HG02870 (cell line): ENCODE measurements around the gene DPP10.

Experiments used
- ATAC-seq: cut with Tn5 transposase; IDR thresholded peaks from one replicate; pipeline ENCODE4 v1.9.1; 2021; ENCODE audit warnings: mild to moderate bottlenecking, moderate library complexity; ENCODE audit not compliant: unreplicated experiment

Gene DPP10

DNA sequence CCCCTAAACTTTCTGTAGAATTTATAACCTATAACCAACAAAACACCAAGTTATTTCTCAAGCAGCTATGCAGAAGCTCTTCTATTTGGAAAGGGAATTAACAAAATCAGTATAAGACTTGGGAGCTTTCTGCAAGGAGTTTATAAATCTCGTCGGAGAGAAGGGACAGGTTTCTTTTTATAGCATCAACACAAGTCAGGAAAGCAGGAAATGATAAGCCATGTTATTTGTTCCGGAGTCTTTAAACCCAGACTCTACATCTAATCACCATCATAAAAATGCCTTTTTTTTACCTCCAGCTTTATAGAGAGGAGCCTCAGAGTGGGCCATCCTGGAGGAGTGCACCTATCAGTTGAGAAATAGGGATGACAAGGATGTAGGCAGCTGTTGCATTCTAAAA is 137.1 kb downstream of the DPP10 start:
- ATAC-seq = no peak

- no peak for ATAC-seq
Measured at GRCh38 chr2:114580691-114581090, 138.2 kb downstream of the DPP10 start.

GRCh38 chr2:114598329-114598728 is 155.9 kb downstream of the DPP10 start:
- no peak for ATAC-seq

DNA sequence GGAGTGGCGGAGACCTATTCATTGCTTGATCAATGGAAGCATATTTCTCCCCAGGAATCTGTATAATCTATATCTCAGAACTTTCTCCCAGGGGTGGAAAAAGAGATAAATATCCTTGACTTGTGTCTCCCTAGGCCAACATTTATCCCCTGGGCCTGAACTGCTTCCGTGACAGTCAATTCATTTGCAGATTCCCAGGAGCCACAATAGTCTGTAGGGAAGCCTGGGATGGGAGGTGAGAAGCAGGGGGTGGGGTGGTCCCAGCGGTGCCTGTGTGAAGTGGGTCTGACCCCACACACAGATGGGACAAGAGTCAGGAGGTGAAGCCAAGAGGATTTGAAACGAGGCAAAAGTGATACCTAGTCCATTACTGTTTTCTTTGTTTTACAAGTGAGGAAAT is 166.8 kb downstream of the DPP10 start:
- ATAC-seq = no peak

- no peak for ATAC-seq
Measured at GRCh38 chr2:114609801-114610200, 167.4 kb downstream of the DPP10 start.

DNA sequence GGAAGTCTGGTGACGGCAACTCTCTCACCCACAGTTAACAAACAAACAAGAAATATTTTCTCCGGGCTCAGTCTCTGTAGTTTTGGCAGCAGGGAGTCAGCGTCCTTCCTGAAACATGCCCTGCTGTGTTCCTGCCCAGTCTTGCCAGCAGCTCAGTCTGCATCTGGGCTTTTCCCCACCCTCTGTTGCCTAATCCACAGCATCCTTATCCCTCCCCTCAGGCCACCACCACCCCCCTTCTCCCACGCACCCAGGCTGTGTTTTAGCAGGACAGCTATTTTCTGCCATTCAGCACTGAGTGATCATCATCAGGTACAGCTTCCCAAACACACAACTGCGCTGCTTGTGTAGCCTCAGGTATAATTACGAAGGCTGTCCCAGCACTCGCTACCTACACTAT is 168.2 kb downstream of the DPP10 start:
- no peak for ATAC-seq

DNA sequence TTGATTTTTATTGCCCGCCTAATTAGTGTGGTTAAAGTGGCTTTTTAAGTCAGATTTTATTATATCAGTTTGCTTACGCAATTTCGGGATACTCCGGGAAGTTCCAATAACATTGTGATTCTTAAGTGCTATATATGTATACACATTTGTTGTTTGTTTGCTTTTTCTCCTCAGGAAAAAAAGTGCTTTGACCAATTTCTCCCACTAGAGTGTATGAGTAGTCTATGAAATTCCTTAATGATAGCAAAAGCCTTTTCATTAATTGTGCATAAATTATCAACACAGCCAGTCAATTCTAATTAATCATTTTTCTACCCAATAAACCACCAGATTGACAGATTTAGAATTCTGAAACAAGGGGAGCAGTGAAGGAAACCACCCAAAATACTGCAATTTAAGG is 172.2 kb downstream of the DPP10 start:
- no peak for ATAC-seq

DNA sequence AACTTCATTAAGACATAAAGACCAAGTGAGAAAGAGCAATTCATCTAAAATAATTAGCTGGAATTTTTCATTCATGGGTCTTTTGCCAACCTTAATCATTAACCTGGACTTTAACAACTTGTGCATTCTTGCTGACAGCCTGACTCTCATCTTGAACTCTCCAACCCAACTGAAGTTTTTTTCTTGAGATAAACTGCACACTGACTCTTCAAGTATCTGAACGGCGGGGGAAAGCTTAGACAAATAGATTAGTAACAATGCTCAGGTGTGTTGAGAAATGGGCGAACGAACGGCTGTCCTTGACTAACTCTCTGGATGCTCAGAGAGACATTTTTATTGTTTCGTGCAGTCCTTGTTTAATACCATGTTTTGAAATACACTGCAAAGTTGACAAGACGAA is 186.0 kb downstream of the DPP10 start:
- ATAC-seq = no peak

DNA sequence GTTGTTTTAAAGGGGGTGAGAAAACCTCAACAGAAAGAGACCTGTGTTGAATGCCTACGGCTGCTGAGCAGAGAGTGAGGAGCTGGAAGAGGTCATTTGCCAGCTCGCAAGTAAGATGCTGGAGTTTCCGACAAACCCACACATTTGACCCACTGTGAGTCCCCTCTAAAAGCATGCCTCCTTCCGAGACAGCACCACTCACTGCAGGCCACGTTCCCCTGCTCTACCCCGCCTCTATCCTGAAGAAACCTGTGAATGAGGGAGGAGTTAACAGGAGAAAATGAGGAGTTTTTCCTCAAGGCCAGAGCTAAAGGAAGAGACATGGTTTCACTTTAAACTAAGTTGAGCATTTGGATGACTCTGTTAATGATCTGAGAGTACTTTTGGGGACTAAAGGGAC is 188.7 kb downstream of the DPP10 start:
- no peak for ATAC-seq

GRCh38 chr2:114642166-114642770 is 199.8 kb downstream of the DPP10 start:
- ATAC-seq = no peak

GRCh38 chr2:114642988-114643553 is 200.6 kb downstream of the DPP10 start:
- no peak for ATAC-seq

DNA sequence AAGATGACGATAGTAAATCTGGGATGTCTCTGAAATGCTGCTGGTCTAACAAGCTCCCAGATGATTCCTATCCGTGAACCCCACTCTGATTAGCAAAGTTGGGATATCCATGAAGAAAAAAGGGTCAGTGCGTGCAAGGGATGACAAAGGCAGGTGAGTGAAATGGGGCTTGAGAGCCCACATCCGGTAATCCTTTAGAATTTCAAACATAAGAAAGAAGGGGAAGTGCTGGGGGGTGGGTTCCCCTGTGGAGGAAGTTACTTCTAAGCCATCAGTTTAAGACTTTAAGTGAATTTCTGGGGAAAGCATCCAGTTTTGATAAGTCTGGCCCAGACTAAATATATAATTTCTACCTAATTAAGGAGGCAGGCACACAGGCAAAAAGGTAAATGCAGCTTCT is 209.5 kb downstream of the DPP10 start:
- no peak for ATAC-seq

GRCh38 chr2:114659880-114660279 is 217.4 kb downstream of the DPP10 start:
- no peak for ATAC-seq

DNA sequence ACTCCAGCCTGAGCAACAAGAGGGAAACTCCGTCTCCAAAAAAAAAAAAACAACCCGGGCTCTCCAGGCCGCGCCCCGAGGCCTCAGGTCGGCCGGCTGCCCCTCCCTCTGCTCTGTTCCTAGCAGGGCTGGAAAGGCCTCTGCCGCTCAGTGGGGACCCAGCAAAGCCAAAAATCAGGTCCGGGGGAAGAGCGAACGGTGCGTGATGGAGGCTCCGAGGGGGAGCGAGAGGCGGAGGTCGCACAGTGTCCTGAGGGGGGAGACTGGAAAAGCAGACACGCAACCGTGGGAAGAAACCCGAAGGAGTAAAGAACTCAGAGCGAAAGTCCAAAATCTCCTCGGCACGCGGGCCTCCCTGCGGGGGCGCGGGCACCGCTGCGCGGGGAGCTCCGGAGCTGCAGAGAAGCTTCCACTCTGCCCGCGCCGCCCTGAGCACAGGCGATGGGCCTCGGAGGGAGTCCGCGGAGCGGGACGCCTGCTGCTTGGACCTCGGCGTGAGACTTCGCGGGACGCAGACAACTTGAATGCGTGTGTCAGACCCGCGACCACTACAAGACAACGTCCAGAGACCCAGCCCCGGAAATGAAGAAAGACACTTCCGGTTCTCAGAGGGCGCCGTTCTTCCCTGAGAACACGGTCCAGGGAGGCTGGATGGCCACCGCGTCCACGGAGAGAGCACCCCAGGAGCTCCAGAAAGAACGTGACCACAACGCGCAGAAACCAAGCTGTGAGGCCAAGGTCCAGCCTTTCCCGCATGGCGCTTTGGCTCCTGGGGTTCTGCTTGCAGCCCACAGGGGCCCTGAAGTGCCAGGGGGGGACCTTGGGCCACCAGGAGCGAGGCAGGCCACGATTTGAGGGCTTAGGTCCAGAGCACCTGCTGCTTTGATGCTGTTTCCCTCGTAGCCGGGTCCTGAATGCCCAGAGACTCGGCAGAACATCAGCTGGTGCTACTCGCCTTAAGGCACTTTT is 219.8 kb downstream of the DPP10 start:
- no peak for ATAC-seq

- no peak for ATAC-seq
Measured at GRCh38 chr2:114668415-114668814, 226.0 kb downstream of the DPP10 start.

GRCh38 chr2:114683251-114683650 is 240.8 kb downstream of the DPP10 start:
- ATAC-seq = no peak

- no peak for ATAC-seq
Measured at GRCh38 chr2:114684403-114684802, 242.0 kb downstream of the DPP10 start.

DNA sequence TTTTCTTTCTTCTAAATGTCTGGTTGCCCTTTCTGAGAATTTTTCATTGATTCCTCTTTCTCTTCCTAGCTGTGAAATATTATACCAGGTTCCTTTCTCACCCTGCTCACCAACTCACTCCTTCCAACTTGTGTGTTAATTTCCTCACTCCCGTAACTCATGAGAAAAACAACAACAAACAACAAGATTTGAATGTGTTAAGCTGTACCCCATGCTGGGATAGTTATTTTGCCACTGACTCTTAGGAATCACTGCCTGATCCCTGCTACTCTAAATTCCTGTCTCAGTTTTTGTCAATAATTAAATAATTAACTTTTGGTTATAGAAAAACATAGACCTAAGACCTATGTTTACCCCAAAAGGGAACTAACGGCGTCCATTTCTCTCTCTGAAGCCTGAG is 242.7 kb downstream of the DPP10 start:
- no peak for ATAC-seq

DNA sequence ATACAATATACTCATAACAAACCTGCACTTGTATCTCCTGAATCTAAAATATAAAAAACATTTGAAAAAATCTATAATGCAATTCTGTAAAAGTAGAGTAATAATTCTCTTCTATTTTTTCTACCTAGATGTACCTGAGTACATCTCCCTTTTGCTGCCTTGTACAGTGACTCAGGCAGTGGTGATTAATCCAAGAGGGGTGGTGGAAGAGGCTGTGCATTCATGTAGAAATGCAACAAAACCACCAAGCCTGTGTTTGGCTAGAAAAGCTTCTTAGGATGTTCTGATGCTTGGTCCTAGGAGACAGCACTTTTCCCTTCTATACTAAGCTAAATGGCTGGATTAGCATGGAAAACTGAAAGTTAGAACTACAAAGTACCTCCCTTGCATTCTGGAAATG is 245.8 kb downstream of the DPP10 start:
- no peak for ATAC-seq

GRCh38 chr2:114698520-114698919 is 256.1 kb downstream of the DPP10 start:
- ATAC-seq = no peak

DNA sequence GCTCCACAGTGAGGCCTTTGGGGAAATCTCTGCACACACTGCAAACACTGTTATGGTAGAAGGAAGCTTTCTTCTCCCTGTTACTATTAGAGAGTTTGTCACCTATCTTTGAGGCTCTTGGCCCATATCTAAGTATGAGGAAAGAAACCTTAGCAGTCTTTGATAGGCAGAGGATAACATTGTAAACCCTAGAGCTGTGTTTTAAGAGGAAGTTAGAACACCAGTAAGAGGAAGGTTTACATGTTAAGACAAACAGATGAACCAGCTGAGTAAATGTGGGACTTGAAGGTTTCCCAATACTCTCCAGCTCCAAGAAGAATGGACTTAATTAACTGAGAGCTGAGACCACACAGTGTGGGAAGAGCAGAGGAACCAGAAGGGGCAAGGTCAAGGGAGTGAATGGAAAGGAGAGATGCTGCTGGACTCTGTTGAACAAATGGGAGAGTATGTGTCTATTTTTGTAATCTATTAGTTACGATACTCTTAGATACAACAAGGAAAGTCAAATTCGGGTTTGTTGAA is 257.0 kb downstream of the DPP10 start:
- no peak for ATAC-seq

DNA sequence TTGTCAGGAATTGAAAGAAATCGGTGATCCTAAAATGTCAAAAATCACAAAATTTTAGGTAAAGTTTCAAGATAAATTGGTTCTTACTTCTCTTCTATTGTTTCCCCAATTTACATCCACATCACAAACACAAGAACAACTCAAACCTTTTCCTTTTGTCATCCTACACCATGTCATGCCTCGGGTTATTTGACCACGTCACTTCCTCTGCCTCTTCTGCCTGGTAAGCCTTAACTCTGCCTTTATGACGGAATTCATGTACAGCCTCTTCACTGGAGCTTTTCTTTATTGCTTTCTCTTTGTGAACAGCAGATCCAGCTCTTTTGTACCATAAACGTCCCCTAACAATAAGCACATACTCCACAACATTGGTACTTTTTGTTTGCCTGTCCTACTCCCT is 258.0 kb downstream of the DPP10 start:
- ATAC-seq = no peak
